AG08396 (cell line): ENCODE results near the gene PAK2.
"Not testable (repeated sequence)": the region's sequence is repeated elsewhere in the genome, so short reads cannot be mapped to it uniquely, and the experiment has no call there.

Experiments used
- DNase-seq: peaks from one replicate; pipeline ENCODE4 v3.0.0; 2012; ENCODE audit warnings: low spot score, mixed read lengths

PAK2 gene

GRCh38 chr3:196843435-196844110 lies 103.9 kb downstream of the PAK2 start:
- DNase-seq, result no peak

- DNase-seq, result not testable (repeated sequence)
Measured at GRCh38 chr3:196844235-196845219, 104.9 kb downstream of the PAK2 start.

- DNase-seq, result not testable (repeated sequence)
Measured at GRCh38 chr3:196848375-196848774, 108.7 kb downstream of the PAK2 start.

GRCh38 chr3:196849180-196849741 lies 109.6 kb downstream of the PAK2 start:
- no peak for DNase-seq

GRCh38 chr3:196863000-196863399 lies 123.3 kb downstream of the PAK2 start:
- DNase-seq, result not testable (repeated sequence)

GRCh38 chr3:196867155-196867506 lies 127.5 kb downstream of the PAK2 start:
- no peak for DNase-seq

- DNase-seq, result peak; percentile 96
Measured at GRCh38 chr3:196867507-196868296, 128.0 kb downstream of the PAK2 start, which contains the start of gene SENP5. TSS of gene SENP5 (plus strand) at chr3:196867920. CDS start at chr3:196885182, 17,262 bp downstream.

- peak; percentile 28 for DNase-seq
Measured at GRCh38 chr3:196868297-196868661, 128.6 kb downstream of the PAK2 start.

GRCh38 chr3:196872316-196872715 lies 132.7 kb downstream of the PAK2 start:
- peak; percentile 41 for DNase-seq

- DNase-seq, result not testable (repeated sequence)
Measured at GRCh38 chr3:196874511-196875094, 134.9 kb downstream of the PAK2 start.

- no peak for DNase-seq
Measured at GRCh38 chr3:196875258-196875657, 135.6 kb downstream of the PAK2 start.
